GM21723 (cell line): Measurements from ENCODE around the gene DERA.
"Not testable (repeated sequence)": the region's sequence is repeated elsewhere in the genome, so short reads cannot be mapped to it uniquely, and the experiment has no call there.

Experiments used
- ATAC-seq: cut with Tn5 transposase; IDR thresholded peaks from one replicate; pipeline ENCODE4 v1.9.1; 2021; ENCODE audit warnings: mild to moderate bottlenecking, moderate library complexity; ENCODE audit not compliant: unreplicated experiment

The DERA gene

DNA sequence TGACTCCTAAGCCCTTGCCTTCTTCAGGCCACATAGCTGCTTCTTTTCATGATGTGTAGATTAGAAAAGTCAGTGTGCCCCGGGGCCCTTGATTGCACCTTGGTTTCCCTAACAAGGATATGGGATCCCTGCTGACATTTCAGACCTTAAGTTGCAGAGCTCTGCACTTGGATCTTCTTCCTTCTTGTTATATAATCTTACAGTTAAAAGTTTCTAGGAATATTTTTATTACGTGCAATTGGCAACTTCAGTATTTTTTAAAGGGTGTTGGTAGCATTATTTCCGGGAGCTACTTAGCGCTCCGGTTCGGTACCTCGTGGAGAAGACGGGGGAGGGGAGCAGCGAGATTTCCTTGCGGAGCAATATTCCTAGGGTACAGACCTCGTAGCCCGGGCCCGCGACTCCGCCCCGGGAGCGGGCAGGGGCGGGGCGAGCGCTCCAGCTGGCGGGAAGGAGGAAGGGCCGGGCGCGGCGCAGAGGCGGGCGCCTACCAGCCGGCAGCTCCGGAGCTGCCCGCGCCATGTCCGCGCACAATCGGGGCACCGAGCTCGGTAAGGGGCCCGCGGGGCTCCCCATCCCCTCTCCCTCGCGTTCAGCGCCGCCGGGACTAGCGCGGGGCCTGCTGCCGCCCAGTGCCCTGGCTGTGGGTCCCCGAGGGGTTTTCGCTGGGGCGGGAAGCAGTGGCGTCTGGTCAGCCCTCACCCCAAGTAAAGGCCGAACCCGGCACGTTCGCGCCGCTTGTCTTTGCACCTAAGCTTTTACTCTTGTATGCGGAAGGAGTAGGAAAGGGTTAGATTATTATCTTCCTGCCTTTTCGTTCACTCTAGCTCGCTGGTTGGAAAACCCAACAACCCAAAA lies at the start of gene DERA:
Gene DERA (plus strand): TSS at position 469 of the 858 bp plus-strand sequence. CDS start 52 bp downstream, at position 521.
- ATAC-seq, result peak; percentile 93

DNA sequence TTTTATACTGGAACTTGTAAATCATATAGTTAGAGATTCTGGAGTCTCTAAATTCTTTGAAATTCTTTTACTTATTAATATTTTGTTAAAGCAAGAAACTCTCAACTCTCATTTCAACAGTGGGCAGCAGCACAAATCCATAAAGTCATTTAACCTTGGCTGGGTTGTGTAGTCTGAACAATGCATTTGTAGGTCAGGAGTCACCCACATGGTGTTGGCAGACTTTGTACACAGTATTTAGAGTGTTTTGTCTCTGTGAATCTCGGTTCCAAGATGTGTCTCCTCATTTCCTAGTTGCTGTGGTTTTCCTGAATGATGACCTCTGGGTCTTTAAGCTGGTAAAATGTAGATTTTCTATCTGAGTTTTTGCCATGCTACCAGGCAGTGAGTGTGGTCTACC lies 49.7 kb upstream of the DERA start:
- ATAC-seq, result no peak

DNA sequence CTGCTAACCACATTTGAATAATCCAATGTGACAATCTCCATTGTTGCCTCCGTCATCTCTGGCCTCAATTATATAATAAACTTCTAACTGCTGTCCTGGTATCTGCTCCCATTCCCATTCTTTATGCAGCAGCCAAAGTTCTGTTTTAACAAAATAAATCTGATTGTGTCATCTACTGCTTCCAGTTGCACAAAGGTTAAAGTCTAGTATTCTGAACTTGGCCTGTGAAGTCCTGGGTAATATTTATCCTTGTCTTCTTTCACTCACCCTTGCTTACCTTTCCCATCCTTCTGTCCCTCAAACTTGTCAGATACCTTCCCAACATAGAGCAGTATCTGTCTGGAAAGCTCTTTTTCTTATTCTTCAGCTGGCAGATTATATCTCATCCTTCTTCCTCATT lies 48.3 kb upstream of the DERA start:
- ATAC-seq, result no peak

DNA sequence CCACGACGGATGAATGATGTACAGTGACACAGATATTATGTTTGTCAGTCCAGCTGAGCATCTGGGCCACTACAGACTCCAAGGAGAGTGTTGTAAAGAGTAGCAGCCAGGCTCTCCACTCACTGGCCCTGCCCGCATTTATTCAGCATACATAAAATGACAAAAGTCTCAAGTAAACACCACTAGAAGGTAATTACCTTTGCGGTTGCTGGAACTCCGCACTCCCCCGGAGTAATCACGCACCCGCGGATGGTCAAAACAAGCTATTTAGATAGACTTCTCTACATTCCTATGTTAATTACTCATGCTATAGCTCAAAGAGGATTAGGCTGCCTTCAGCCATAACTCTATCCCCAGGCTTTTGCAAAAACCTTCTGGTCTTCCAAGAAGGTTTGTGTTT lies 47.8 kb upstream of the DERA start:
- no peak for ATAC-seq

GRCh38 chr12:15863984-15864383 lies 47.1 kb upstream of the DERA start:
- ATAC-seq, result peak; percentile 94

DNA sequence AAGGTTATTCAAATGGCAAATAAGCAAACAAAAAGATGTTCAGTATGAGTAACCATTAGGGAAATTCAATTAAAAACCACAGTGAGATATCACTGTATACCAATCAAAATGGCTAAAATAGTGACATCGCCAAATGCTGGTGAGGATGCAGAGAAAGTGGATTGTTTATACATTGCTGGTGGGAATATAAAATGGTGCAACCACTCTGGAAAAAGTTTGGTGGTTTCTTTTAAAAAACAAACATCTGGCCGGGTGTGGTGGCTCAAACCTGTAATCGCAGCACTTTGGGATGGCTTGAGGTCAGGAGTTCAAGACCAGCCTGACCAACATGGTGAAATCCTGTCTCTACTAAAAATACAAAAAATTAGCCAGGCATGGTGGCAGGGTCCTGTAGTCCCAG lies 42.9 kb upstream of the DERA start:
- no peak for ATAC-seq

DNA sequence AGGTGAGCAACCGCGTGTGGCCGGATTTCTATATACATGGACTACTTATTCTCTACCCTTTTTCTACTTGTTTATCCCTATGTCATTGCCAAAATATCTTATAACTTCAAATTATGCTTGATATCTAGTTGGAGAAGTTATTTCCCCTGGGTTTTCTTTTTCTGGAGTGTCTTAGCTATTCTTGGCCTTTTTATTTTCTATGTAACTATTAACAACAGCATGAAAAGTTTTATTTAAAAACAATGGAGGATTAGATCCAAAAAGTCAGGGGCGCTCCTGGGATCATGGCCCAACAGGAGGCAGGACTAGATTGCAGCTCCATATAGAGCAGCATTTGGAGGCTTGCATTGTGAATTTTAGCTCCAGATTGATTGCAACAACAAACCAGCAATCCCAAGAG lies 37.6 kb upstream of the DERA start:
- ATAC-seq, result no peak

GRCh38 chr12:15874556-15875145 lies 36.5 kb upstream of the DERA start:
- ATAC-seq, result not testable (repeated sequence)

- no peak for ATAC-seq
Observed at GRCh38 chr12:15875863-15876262, 35.3 kb upstream of the DERA start.

- ATAC-seq, result no peak
Observed at GRCh38 chr12:15879413-15879812, 31.7 kb upstream of the DERA start.

DNA sequence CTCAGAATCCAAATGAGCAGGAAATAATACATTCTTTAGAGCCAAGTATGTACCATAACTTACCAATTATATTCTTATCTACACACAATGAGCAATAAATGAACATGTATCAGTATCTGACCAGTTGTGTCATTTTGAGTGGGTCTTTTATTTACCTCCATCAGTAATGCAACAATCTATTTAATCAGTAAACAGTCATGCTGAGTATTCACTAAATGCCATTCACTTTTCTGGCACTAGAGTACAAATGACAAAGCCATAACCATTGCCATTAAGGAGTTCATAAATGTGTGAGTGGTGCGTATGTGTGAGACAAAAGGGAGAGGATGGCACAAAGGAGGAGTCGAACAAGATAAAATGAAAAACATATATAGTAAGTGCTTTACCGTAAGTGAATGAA lies 30.4 kb upstream of the DERA start:
- ATAC-seq, result no peak

DNA sequence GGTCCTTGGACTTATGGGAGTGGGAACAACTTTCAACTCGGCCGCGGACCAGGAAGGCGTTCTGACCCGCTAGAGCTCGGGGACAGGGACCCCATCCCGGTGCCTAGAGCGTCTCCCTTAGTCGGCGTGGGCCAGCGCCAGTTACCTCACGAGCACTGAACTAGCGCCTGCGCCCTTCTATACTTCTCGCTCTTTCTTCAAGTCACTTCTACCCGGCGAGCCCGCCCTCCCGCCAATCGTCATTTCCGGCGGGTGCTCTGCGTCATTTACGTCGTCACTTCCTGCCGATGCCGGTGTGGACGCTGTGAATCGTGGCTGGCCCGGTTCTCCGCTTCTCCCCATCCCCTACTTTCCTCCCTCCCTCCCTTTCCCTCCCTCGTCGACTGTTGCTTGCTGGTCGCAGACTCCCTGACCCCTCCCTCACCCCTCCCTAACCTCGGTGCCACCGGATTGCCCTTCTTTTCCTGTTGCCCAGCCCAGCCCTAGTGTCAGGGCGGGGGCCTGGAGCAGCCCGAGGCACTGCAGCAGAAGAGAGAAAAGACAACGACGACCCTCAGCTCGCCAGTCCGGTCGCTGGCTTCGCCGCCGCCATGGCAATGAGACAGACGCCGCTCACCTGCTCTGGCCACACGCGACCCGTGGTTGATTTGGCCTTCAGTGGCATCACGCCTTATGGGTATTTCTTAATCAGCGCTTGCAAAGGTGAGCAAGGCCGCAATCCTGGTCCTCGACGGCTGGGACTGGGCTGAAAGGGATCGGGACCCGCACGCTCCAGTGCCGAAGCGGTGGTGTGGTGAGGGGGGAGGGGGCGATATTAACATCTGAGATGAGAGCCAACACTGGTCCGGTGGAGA lies 28.8 kb upstream of the DERA start, which contains the start of gene STRAP:
Gene STRAP (plus strand): TSS at position 270 of the 854 bp plus-strand sequence. CDS start 321 bp downstream, at position 591.
- peak; percentile 95 for ATAC-seq

GRCh38 chr12:15883536-15883935 lies 27.6 kb upstream of the DERA start:
- ATAC-seq, result no peak

GRCh38 chr12:15886372-15887042 lies 24.6 kb upstream of the DERA start:
- ATAC-seq, result no peak

GRCh38 chr12:15887043-15887817 lies 23.9 kb upstream of the DERA start:
- ATAC-seq, result no peak

GRCh38 chr12:15892645-15893259 lies 18.4 kb upstream of the DERA start:
- no peak for ATAC-seq

GRCh38 chr12:15893260-15893659 lies 17.9 kb upstream of the DERA start:
- no peak for ATAC-seq

DNA sequence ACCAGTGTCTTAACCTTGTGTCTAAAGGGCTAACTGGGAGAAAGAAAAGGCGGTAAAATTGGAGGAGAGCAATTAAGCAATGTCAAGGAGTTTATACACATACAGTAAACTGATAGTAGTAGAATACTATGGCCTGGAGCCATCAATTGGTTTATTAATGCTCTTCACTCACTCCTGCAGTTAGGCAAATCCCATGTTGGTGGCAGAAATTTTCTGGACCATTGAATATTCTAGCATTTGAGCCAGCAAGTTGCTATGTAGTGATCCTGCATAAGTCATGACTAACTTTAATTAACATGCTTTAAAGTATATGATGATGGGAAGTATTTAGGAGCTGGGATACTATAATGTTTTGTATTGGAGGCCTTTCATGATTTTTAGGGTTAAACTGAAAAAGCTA lies 14.3 kb upstream of the DERA start:
- no peak for ATAC-seq

- no peak for ATAC-seq
Observed at GRCh38 chr12:15897433-15897832, 13.7 kb upstream of the DERA start.
